Measurements from ENCODE around the gene ANAPC1.
A peak's percentile ranks its signal among the peaks of the same experiment; 100 is the strongest.
"Not testable (repeated sequence)": the region's sequence is repeated elsewhere in the genome, so short reads cannot be mapped to it uniquely, and the experiment has no call there.

The ANAPC1 gene

DNA sequence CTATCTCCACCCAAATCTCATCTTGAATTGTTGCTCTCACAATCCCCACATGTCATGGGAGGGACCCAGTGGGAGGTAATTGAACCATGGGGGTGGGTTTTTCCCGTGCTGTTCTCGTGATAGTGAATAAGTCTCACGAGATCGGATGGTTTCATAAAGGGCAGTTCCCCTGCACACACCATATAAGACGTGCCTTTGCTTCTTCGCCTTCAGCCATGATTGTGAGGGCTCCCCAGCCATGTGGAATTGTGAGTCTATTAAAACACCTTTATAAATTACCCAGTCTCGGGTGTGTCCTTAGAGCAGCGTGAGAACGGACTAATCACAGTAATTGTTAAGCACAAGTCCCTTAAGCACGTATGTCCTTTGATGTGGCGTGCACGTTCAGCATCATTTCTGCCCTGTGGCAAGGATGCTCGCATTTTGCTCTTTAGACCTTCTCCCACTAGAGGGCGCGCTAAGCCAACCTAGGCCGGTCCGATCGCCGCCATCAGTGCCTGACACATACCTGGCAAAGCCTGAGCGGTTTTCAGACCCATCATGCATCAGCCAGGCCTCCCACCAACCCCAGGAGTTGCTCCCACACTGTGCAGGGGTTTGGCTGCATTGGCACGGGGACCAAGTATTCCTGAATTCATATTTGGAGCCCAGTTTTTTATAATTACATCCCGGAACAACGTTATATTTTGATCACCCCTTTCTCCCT is 136.4 kb downstream of the ANAPC1 start:
- peak; percentile 97 for FAIRE-seq
- not testable (repeated sequence) for DNase-seq (ENCODE audit: extremely low spot score, insufficient read length, low read depth)

DNA sequence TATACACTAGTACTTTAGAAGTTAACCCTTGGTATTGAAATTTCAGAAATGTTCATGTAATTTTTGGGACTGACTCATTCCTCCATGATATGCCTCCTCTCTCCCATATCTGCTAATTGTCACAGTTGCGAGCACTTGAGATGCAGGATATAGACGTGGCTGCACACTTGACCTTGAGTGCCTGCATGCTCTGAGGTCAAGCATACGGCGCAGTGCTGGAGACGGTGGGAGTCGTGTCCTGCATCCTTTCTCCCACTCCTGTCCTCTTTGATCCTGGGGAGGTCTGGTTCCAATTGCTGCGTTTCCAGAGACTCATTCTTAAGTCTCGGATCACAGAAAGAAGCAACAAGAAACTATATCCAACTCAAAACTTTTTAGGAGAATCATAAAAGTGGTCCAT is 139.2 kb downstream of the ANAPC1 start:
- not testable (repeated sequence) for FAIRE-seq; DNase-seq (ENCODE audit: extremely low spot score, insufficient read length, low read depth)

DNA sequence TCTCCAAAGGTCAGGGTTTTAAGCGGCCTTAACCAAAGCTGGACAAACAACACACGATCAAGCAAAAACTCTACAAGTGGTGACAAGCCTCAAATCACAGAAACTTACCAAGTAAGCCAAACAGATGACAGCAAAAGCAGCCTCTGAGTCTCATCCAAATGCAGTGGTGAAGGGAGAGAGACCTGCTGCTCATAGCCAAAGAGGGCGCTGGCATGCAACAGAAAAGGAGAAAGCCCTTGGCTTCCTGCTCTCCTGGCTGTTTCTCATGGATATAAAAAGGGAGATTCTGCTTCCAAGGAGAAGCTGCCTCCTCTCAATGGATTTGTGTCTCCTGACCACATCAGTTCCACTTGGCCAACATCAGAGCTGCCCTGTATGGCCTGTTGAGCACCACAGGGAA is 142.5 kb downstream of the ANAPC1 start:
- FAIRE-seq, result not testable (repeated sequence)

DNA sequence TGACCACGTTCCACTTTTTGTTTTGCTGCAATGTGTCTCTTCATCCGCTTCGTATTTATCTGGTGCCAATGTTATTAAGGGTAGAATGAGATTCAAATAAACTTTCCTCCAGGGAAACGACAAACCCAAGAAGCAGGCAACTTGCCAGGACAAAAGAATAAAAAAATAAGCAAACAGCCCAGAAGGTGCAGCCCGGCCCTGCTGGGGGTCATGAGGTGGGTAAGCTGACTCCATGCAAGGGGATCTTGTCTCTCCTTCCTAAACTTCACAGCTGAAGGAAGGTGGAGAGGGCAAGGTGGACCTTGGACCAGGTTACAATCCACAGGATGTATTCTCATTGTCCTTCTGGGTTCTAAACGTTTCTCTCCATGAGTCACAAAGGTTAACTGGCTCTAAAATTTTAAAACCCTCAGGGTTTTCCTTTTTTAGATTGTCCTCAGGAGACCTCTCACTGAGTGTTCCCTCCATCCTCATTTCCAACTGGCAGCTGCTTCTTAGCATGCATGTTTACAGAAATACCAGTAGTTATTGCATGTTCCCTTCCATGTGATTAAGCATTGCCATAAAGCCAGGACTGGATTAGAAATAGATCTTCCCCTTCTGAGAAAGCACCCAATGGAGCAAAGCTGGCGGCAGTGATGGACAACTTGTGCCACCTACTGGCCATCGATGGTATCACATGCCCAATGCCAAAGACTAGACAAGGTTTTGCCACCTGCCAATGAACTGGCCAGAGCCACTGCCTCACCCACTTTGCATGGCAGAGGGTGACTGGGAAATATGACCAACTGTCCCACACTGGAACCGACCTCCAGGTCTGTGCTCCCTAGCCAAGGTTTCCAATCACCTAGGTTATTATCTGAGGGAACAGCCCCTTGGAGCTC is 147.9 kb downstream of the ANAPC1 start:
- not testable (repeated sequence) for DNase-seq (ENCODE audit: extremely low spot score, insufficient read length, low read depth)
- FAIRE-seq, result peak; percentile 90

More for the DNA sequence above, 142.5 kb downstream of the ANAPC1 start:
- not testable (repeated sequence) for DNase-seq (ENCODE audit: extremely low spot score, insufficient read length, low read depth)

DNA sequence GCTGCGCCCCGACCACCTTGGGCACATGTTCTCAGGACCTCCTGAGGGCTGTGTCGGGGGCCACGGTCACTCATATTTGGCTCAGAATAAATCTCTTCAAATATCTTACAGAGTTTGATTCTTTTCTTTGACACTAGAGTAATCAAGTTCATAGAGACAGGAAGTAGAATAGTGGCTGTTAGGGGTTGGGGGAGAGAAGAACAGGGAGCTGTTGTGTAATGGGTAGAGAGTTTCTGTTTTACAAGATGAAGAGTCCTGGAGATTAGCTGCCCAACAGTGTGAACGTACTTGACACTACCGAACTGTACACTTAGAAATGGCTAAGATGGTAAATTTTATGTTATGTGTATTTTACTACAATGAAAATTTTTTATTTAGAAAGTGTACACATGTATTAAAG is 148.6 kb downstream of the ANAPC1 start:
- FAIRE-seq; DNase-seq (ENCODE audit: extremely low spot score, insufficient read length, low read depth): not testable (repeated sequence)

DNA sequence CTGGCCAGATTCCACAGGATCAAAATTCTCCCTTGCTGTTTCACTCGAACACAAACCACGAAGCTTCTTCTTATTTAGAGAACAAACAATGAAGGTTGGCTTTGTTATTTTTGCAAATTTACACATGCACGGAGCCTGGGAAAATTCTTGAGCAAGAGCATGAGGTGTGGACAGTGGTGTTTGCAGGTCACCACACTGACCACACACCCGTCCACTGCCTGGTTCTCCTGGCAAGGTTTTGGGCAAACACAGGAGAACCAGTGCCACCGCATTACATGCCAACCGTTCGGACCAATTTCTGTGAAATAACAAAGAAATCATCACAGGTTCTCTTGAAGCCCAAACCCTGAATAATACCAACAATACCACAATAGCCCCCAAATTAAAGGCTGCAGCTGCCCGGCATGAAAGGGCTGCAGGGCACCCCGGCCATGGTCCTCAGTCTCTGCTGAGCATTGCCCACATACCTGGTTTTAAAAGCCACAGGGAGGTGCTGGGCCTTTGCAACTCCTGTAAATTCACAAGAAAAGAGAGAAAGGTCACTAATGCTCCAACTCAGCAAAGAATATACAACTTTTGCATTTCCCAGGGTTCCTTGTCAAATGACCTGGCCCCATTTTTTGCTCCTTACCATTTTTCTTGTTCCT is 154.1 kb downstream of the ANAPC1 start:
- not testable (repeated sequence) for DNase-seq (ENCODE audit: extremely low spot score, insufficient read length, low read depth); FAIRE-seq

DNA sequence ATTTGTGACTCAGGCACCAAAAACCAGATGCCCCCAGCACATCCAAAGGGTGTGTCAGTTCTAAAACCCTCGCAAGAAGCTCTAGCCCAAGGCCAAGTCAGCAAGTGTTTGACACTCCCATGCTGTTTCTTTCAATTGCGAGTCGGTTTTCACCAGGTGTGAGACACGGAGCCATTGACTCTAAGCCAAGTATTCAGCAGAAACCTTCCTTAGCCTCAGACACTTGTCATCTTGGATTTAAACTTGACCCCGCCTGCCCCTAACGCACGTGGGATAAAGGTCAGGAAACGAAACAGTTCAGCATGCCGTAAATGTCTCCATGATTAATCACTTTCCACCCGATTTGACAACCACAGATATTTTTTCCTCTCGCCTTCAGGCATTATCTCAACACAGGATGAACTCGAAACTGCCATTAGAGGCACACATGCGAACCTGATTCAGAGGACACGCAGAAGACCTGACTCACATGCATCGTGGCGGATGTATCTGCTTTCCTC is 156.3 kb downstream of the ANAPC1 start:
- FAIRE-seq; DNase-seq (ENCODE audit: extremely low spot score, insufficient read length, low read depth): not testable (repeated sequence)

DNA sequence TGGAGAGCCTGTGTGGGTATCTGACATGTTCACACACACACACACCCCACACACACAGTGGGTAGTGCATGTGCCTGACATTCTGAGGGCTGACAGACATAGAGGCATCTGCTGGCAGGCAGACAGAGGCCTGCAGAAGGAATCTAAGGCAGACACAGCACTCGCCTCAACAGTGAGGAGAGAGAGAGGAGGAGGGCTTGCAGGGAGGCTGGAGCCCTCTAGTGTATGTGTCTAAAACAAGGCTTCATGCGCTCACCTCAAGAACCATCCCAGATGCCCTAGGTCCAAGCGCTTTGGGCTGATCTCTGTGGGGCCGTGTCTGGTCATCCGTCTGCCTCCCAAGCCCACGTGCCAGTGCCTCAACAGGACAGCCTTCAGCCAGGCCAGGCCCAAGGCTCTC is 158.3 kb downstream of the ANAPC1 start:
- not testable (repeated sequence) for FAIRE-seq; DNase-seq (ENCODE audit: extremely low spot score, insufficient read length, low read depth)

DNA sequence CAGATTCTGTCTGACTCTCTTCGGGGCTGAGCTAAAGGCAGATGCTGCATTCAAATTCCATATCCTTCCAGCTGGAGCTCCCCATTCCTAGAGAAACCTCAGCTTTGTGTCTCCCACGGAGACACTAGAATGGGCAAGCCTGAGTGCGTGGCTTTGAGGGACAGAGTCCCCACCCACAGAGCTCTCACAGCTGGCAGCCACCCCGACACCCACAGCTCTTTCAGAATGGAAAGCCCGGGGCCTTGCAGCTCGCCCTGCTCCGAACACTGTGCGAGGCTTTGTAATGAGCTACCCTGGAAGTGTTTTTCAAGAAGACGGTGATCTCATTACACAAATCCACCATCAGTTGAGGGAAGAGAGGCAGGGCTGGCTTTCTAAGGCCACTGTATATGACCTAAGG is 164.4 kb downstream of the ANAPC1 start:
- not testable (repeated sequence) for DNase-seq (ENCODE audit: extremely low spot score, insufficient read length, low read depth); FAIRE-seq
